HG03442 (cell line): ENCODE results near the gene ZNF587B.
"Not testable (repeated sequence)": the region's sequence is repeated elsewhere in the genome, so short reads cannot be mapped to it uniquely, and the experiment has no call there.

Experiments
- ATAC-seq: cut with Tn5 transposase; IDR thresholded peaks from one replicate; pipeline ENCODE4 v1.9.1; 2021; ENCODE audit warnings: mild to moderate bottlenecking, moderate library complexity; ENCODE audit not compliant: unreplicated experiment

The ZNF587B gene

DNA sequence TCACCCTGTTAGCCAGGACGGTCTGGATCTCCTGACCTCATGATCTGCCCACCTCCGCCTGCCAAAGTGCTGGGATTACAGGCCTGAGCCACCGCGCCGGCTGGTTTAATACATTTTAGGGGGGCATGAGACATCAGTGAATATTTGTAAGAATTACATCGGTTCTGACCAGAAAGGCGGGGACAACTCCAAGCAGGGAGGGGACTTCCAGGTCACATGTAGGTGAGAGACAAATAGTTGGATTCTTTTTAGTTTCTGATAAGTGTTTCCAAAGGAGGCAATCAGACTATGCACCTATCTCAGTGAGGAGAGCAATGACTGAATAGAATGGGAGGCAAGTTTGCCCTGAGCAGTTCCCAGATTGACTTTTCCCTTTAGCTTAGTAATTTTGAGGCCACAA is 11.7 kb upstream of the ZNF587B start:
- no peak for ATAC-seq

DNA sequence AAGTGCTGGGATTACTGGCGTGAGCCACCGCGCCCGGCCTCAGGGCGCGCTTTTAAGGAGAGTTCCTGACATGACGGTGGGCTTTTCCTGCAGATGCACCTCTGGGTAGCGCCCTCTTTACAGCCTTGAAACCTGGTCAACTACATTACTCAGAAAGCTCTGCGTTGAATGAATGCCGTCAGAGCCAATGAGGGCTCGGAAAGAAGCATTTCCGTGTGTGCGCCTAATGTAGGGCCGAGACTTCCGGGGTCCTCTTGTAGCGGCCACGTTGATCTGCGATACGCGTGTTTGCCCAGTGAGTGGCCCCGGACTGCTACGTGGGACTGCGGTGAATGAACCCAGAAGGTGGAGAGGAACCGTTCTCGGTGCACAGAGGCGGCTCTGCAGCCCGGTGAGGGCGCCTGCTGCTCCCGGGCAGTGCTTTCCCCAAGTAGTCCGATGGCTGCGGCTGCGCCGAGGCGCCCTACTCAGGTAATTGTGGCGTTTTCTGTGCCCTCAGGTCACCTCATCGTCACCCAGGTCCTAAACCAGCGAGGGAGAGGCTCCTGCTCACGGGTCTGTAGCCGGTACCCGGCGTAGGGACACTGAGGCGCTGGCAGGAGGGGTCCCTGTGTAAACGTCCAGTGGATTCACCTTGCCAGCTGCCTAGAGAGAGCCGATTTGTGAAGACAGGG is 10.5 kb upstream of the ZNF587B start:
- ATAC-seq = peak; percentile 78

DNA sequence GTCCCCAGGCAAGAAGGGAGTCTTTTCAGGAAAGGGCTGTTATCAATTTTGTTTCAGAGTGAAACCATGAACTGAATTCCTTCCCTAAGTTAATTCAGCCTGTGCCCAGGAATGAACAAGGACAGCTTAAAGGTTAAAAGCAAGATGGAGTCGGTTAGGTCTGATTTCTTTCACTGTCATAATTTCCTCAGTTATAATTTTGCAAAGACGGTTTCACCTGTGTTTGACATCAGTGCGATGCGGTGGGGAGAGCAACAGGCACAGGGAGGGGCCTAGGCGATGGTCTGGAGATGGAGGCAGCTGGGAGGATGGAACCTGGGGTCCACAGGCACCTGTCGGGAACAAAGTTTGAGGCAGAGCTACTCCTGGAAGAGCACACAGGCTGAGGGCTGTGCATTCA is 9.5 kb upstream of the ZNF587B start:
- ATAC-seq = no peak

DNA sequence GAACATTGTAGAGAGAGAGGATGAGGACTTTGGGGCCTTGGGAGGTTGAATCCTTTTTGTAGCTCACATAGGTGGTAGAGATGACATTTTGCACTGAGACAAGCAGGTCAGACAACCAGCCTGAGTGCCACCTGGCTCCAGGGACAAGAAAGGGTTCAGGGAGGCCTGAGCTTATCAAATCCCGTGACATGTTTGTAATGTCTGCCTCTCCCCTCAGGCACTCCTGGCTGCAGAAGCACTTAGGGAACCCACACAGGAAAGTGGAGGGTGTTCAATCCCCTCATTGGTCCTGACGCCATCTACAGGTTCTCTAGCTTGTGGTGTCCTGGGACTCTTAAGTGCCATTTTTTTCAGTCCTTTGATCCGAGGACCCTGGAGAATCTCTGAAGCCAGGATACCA is 9.0 kb upstream of the ZNF587B start:
- ATAC-seq = not testable (repeated sequence)

DNA sequence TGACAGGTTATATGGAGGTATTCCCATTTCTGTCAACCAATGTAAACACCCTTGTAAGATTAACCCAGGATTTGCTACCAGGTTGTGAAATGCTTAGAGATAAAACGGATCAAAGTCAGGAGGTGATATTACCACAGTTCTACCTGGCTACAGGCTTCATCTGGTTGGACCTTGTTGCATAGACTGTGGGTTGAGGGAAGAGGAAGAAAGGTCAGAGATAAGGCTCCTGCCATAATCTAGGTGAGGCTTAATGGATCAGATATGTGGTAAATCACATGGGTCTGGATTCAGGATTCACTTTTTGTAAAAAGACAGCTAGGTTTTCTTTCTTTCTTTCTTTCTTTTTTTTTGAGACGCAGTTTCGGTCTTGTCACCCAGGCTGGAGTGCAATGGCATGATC is 8.6 kb upstream of the ZNF587B start:
- not testable (repeated sequence) for ATAC-seq

DNA sequence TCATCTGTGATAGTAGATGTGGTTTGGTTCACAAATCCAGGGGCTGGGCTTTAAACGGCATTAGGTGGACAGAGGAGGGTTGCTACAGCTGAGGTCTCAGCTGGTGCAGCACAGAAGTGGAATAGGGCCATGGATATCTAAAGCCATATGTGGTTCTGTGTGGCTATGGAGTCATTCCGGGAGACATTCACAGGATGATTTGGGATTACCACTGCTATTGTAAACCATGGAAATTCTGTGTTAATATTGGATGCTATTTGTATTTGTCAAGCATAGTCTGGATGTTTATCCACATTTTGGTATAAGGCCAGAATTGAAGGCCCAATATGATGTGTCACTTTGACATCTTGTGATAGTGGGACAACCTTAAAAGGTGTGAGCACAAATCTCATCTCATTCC is 6.9 kb upstream of the ZNF587B start:
- ATAC-seq = not testable (repeated sequence)

DNA sequence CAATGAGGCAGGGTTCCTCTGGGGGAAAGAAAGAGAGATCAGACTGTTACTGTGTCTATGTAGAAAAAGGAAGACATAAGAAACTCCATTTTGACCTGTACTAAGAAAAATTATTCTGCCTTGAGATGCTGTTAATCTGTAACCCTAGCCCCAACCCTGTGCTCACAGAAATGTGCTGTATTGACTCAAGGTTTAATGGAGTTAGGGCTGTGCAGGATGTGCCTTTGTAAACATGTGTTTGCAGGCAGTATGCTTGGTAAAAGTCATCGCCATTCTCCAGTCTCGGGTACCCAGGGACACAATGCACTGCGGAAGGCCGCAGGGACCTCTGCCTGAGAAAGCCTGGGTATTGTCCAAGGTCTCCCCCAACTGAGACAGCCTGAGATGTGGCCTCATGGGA is 6.5 kb upstream of the ZNF587B start:
- ATAC-seq = not testable (repeated sequence)

DNA sequence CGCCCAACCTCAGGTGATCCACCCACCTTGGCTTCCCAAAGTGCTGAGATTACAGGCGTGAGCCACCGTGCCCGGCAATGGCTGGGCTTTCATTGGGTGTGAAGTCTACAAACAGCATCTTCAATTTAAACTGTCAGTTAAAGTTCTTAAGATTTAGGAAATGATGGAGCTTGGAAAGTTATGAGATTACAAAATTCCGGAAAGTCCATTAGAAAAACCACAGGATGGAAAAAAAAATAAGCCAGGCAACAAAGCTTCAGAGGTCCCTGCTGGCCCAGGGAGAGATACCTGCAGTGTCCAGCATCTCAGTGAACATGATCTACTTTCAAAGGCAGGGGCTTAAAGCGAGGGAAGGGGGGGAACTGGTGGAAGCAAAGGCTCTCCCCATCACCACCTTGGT is 4.6 kb upstream of the ZNF587B start:
- no peak for ATAC-seq

DNA sequence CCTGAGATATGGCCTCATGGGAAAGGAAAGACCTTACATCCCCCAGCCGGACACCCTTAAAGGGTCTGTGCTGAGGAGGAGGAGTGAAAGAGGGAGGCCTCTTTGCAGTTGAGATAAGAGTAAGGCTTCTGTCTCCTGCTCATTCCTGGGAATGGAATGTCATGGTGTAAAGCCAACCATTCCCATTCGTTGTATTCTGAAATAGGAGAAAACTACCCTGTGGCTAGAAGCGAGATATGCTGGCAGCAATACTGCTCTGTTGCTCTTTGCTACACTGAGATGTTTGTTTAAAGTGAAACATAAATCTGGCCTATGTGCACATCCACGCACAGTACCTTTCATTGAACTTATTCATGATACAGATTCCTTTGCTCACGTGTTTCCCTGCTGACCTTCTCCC is 783 bp upstream of the ZNF587B start:
- no peak for ATAC-seq

DNA sequence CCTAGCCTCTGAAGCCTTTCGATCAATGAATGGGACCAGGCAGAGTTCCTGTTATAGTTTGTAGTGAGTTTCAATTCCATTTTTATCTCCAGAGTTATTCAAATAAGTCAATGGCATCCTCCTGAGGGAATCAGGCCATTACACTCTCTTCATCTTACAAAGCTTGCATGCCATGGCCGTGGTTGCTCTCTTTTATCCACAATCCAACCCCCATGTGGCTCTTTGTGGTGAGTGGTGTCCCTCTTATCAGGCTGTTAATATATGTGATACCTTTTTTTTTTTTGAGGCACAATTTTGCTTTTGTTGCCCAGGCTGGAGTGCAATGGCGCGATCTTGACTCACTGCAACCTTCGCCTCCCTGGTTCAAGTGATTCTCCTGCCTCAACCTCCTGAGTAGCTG is 6.9 kb downstream of the ZNF587B start:
- not testable (repeated sequence) for ATAC-seq

DNA sequence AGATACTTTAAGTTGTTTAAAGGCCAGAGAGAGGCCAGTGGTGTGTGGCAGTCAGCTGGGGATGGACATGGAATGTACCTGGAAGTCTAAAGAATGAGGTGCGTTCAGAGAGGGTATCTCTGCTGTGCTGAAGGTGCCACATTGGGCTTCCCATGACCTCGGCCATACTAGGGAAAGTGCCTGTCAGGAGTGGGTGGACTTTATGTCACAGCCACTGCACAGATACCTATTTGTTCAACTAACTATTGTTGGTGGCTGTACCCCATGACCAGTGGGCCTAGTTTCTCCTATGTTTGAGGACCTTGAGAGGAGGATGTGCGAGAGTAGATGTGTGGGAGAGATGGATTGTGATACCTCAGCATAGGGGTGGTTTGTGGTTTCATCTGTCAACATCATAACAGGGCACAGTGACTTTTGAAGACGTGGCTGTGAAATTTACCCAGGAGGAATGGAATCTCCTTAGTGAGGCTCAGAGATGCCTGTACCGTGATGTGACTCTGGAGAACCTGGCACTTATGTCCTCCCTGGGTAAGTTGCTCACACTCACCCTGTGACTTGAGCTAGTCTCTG is 8.6 kb downstream of the ZNF587B start:
- ATAC-seq = not testable (repeated sequence)

DNA sequence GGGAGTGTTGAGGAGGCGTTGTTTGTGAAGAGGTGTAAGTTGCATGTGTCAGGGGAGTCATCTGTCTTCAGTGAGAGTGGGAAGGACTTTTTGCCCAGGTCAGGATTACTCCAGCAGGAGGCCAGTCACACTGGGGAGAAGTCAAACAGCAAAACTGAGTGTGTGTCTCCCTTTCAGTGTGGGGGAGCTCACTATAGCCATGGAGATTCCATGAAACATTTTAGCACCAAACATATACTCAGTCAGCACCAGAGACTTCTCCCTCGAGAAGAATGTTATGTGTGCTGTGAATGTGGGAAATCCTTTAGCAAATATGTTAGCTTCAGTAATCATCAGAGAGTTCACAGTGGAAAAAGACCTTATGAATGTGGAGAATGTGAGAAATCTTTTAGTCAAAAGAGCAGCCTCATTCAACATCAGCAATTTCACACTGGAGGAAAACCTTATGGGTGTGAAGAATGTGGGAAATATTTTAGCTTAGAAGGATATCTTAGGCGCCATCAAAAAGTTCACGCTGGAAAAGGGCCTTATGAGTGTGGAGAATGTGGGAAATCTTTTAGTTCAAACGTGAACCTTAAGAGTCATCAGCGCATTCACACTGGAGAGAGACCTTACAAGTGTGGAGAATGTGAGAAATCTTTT is 11.1 kb downstream of the ZNF587B start:
- ATAC-seq = no peak

DNA sequence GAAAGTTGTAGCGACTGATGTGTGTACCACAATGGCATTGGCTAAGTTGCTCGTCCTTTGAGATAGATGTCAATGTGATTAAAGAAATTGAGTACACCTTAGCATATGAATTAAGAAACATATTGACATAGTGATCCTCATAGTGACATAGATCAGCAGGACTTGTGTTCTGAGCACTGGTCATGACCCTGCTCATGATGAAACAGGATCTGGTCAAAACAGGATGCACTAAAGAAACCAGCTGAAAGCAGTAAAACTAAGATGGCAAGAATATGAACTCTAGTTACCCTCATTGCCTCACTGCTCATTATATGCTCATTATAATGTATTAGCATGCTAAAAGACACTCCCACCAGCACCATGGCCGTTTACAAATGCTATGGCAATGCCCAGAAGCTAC is 17.1 kb downstream of the ZNF587B start:
- ATAC-seq = not testable (repeated sequence)

DNA sequence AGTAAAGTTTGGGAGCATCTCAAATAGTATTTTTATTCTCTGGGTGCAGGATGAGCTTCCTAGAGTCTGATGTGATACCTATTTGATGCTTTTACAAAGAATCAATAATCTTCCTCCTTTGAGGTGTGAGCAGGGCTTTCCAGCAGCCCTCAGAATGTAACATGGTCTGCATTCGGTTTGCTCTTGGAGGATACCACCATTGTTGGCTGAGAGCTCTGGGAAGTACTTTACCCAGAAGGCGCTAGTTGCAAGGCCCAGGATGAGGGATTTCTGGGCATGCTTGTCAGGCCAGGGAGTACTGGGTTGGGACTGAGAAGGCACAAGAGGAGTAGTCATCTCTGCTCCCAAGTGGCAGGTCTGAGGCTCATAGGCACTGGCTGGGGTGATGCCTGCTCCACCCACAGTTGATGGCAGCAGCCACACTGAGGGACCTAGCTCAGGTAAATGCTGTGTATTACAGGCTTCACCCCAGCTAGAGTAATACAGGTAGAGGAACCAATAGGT is 19.1 kb downstream of the ZNF587B start:
- not testable (repeated sequence) for ATAC-seq

DNA sequence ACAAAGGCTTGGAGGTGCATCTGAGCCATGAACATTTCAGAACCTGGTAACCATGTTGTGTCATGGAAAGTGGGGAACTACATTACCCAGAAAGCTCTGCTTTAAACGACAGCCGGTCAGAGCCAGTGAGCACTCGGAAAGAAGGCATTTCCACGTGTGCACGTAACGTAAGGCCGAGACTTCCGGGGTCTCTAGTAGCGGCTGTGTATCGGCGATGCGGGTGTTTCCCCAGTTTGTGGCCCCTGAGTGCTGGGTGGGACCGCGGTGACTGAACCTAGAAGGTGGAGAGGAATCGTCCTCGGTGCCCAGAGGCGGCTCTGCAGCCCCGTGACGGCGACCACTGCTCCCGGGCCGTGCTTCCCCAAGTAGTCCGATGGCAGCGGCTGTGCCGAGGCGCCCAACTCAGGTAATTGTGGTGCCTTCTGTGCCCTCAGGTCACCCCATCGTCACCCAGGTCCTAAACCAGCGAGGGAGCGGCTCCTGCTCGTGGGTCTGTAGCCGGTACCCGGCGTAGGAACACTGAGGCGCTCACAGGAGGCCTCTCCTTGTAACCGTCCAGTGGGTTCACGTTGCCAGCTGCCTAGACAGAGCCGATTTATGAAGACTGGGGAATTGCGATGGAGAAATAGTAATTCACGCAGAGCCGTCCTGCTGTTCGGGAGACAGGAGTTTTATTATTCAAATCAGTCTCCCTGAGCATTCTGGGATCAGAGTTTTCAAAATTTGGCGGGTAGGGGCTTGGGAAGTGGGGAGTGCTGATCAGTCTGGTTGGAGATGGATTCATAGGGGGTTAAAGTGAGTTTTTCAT is 19.8 kb downstream of the ZNF587B start, which contains the start of gene ZNF587:
TSS of gene ZNF587 (plus strand) at position 194 of the 808 bp plus-strand sequence. CDS start at position 374, 180 bp downstream.
- ATAC-seq = peak; percentile 96

DNA sequence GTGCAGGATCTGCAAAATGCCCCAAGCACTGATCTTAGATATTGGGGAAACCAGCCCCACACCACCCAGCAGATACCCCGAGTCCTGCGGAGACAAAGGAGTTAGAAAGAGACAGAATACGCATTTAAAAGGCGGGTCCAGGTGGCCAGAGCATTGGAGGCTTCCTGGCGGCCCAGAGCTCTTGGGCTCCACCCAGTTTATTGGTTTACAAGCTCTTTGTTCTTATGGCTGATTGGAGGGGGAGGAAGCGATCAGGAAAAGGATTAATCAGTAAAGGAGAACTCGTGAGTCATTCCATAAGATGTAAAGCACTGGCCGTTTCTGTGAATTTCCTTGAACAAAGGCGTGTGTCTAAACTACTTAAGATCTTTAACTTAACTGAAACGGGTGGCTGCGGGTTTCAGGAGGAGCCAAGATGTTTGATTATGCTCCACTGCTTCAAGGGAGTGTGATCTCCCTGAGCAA is 20.5 kb downstream of the ZNF587B start:
- ATAC-seq = no peak

DNA sequence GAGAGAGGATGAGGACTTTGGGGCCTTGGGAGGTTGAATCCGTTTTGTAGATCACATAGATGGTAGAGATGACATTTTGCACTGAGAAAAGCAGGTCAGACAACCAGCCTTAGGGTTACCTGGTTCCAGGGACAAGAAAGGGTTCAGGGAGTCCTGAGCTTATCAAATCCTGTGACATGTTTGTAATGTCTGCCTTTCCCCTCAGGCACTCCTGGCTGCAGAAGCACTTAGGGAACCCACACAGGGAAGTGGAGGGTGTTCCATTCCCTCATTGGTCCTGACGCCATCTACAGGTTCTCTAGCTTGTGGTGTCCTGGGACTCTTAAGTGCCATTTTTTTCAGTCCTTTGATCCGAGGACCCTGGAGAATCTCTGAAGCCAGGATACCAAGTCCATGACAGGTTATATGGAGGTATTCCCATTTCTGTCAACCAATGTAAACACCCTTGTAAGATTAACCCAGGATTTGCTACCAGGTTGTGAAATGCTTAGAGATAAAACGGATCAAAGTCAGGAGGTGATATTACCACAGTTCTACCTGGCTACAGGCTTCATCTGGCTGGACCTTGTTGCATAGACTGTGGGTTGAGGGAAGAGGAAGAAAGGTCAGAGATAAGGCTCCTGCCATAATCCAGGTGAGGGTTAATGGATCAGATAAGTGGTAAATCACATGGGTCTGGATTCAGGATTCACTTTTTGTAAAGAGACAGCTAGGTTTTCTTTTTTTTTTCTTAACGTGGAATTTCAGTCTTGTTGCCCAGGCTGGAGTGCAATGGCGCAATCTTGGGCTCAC is 21.9 kb downstream of the ZNF587B start:
- ATAC-seq = not testable (repeated sequence)

DNA sequence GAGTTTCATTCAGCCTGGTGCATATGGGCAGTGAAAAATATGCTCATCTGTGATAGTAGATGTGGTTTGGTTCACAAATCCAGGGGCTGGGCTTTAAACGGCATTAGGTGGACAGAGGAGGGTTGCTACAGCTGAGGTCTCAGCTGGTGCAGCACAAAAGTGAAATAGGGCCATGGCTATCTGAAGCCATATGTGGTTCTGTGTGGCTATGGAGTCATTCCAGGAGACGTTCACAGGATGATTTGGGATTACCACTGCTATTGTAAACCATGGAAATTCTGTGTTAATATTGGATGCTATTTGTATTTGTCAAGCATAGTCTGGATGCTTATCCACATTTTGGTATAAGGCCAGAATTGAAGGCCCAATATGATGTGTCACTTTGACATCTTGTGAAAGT is 24.0 kb downstream of the ZNF587B start:
- not testable (repeated sequence) for ATAC-seq

DNA sequence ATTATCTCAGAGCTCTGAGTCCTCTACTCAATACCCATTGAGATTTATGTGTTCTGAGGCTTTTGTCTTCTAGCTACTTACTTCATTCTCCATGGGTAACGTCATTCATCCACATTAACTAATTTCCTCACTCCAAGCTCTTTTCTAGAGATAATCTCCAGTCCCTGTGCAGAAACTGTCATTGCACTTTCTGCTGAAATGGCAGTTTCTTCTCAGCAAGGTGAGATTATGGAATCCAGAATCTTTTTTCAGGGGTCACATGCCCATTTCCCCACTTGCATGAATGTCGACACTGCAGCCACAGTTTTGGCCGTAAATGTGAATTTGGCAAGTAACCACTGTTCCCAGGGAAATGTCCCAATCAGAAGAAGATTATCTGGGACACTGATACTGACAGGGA is 32.3 kb downstream of the ZNF587B start:
- ATAC-seq = not testable (repeated sequence)

DNA sequence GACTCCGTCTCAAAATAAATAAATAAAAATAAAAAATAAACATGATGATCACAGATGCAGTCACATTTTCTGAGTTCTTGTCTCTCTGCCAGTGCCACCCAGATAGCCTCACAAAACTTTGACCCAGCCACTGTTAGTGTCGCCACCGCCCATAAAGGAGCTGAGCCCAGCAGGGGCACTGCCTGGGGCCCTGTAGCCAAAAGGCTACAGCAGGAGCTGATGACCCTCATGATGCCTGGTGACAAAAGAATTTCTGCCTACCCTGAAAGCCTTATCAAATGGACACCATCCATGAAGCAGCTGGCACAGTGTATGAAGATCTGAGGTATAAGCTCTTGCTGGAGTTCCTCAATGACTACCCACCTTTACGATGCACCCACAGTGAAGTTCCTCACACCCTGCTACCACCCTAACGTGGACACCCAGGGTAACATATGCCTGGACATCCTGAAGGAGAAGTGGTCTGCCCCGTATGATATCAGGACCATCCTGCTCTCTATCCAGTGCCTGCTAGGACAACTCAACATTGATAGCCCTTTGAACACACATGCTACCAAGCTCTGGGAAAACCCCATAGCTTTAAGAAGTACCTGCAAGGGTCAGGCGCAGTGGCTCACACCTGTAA is 37.9 kb downstream of the ZNF587B start:
- ATAC-seq = no peak
